ENCODE data around the gene EP400. TPM values are rescaled to one million over a fixed set of nuclear protein-coding genes. Genes with fewer than 3 reads are reported as not detected.

The EP400 gene
- total RNA-seq = 23.5 and 43.1 TPM in 2 replicates

- DNase-seq (ENCODE audit: extremely low read depth, low read depth, low spot score) = no peak
These were observed at the start of gene EP400 for GRCh38 chr12:131949431-131950181. Gene EP400 (plus strand): TSS chr12:131949942. CDS start chr12:131960620, 10,678 bp downstream.

DNA sequence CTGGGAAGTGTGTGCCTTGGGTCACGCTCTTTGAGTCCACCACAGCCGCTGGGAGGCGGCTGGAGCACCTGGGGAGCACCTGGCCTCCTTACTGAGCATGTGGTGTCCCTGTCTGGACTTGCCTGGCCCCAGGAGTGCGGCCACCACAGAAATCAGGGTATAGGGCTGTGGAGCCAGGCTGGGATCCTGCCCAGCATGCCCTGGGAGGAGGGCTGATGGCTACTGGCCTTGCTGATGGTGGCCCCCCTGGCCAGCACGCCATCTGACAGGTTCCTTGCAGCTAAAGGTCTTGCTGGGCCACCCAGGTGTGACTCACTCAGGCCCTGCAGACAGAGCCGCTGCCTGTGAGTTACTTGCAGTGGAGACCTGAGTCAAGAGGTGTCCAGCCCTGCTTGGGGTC, 49.3 kb upstream of the EP400 start:
- DNase-seq (ENCODE audit: extremely low read depth, low read depth, low spot score) = no peak

- no peak for DNase-seq (ENCODE audit: extremely low read depth, low read depth, low spot score)
These were observed 48.1 kb upstream of the EP400 start for GRCh38 chr12:131901431-131902331.

GRCh38 chr12:131902332-131903241, 47.2 kb upstream of the EP400 start:
- DNase-seq (ENCODE audit: extremely low read depth, low read depth, low spot score) = no peak

DNA sequence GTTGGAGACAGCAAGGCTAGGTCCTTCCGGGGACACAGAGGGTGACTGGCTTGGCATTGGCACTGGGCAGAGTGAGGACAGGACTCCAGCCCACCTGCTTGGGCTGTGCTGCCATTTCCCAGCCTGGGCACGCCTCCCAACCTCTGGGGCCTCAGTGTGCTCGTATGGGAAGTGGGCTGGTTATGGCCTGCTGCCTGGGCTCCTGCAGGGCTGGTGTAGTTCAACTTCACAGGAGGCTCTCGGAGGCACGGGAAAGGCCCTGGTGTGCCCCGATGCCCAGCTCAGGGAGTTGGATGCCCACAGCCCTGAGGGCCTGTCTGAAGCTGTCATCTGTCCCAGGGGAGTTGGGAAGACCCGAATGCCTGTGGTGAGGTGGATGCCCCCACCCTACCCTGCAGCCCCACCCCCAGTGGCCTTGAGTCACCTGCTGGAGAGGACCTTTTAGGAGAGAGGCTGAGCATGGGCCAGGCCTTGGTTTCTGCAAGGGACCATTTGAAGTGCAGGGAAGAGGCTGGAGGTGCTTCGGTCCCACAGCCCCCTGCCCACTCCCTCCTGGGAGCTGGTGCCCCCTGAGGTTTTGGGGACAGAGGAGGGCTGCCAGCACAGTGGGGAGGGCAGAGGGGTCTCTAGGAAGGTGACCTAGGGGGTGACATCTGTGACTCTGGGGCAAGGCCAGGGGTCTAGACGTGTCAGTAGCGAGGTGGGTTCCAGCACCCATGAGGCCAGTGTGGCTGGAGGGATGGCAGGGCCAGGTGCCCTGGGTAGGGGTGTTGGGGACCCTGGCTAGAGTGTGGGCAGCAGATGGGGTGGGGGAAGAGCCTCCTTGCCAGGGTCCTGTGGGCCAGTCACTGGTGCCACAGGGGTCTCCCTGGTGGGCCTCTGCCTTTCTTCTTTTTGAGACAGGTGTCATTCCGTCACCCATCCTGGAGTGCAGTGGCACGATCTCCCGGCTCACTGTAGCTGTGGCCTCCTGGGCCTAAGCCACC, 46.2 kb upstream of the EP400 start:
- DNase-seq (ENCODE audit: extremely low read depth, low read depth, low spot score) = no peak

- no peak for DNase-seq (ENCODE audit: extremely low read depth, low read depth, low spot score)
These were observed 45.4 kb upstream of the EP400 start for GRCh38 chr12:131904346-131904745.

GRCh38 chr12:131905081-131905629, 44.6 kb upstream of the EP400 start:
- no peak for DNase-seq (ENCODE audit: extremely low read depth, low read depth, low spot score)

DNA sequence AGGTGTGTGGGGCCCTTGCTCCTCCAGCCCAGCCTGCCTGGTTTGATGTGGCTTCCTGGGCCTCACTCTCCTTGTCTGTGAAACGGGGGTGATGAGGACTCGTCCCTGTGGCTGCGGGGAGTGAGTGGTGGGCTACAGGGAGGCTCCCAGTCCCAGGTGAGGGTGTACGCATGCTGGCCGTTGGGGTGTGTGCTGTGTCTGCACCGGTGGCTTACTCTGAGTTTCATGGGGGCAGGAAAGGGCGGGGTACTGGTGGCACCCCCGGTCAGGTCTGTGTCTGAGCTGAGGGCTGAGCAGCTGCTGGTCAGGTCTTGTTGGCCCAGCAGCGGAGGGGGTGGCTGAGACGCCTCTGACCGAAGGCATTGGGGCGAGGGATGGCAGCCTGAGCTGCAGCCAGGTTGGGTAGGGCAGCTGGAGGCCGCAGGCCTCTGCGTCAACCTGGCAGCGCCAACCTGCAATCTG, 44.1 kb upstream of the EP400 start:
- no peak for DNase-seq (ENCODE audit: extremely low read depth, low read depth, low spot score)

GRCh38 chr12:131907379-131908091, 42.2 kb upstream of the EP400 start:
- no peak for DNase-seq (ENCODE audit: extremely low read depth, low read depth, low spot score)

- DNase-seq (ENCODE audit: extremely low read depth, low read depth, low spot score) = no peak
These were observed 41.4 kb upstream of the EP400 start for GRCh38 chr12:131908092-131909080.

- no peak for DNase-seq (ENCODE audit: extremely low read depth, low read depth, low spot score)
These were observed 40.5 kb upstream of the EP400 start for GRCh38 chr12:131909081-131909751.

DNA sequence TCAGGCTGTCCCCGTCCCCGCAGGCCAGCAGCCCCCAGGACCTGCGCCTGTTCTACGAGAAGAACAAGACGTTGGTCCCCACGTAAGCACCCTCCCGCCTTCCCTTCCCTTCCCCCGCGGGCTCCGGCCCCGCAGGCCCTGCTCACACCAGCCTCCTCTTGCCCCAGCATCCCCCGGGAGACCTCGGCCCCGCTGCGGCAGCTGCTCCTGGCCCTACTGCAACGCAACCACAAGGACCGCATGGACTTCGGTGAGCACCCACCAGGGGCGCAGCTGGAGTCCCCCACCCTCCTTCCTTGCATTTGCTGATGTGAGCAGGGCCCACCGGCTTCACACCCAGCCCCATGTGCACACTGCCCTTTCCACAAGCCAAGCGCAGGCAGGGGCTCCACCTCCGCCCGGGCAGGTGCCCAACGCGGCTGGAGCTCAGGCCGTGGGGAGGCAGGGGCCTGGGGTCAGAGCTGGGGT, 40.0 kb upstream of the EP400 start:
- no peak for DNase-seq (ENCODE audit: extremely low read depth, low read depth, low spot score)

- no peak for DNase-seq (ENCODE audit: extremely low read depth, low read depth, low spot score)
These were observed 39.3 kb upstream of the EP400 start for GRCh38 chr12:131910302-131911027.

DNA sequence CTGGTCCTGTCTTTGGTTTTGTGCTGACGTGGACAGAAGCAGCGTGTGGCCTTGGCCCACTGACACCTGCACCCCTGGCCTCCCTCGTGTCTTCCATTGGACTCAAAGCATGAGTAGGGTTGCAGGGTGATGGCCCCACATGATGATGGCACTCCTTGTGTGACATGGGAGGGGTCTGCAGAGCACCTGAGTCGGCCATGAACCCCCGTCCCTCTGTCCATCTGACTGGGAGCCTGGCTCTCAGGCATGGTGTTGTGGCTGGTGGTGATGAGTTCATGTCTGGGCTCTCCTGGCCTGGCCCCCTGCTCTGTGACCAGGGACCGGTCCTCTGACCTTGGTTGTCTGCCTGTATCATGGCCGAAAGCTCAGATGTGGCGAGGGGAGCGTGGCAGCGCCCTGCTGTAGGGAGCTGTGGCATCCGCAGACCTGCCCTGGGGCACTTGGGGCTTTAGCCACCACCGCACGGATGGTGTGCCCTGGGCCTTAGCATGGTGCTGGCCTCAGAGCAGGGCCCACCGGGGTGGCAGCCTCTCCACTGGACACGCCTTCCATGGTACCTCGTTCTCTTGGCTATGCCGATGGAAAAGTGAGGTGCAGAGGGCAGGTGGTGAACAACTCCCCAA, 38.6 kb upstream of the EP400 start:
- no peak for DNase-seq (ENCODE audit: extremely low read depth, low read depth, low spot score)

DNA sequence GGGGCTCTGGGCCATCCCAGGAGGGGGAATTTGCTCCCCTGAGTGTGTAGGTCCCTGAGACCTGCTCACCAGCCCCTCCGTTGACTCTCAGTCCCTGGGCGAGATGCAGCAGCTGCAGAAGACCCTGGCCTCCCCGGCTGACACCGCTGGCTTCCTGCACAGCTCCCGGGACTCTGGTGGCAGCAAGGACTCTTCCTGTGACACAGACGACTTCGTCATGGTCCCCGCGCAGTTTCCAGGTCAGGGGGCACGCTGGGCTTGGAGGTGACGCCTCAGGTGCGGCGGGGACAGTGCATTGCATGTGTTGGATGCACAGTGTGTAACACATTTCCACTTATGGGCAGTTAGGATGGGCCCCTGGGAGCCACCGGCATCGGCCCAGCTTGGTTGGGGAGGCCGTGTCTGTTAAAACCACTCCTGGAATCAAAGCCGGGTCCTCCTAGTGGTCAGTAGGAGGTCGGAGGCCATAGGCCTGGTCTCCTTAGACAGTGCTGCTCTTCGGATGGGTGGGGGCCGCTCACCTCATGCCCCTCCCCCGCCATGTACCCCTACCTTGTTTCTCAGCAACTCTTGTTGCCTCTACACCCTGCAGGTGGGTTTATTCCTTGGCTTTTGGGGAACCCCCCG, 37.8 kb upstream of the EP400 start:
- no peak for DNase-seq (ENCODE audit: extremely low read depth, low read depth, low spot score)

Data from glomerular endothelial cell (primary cell).